NCI-H69 (cell line): ENCODE measurements around the gene PCDHGB5.
"Not testable (repeated sequence)": the region's sequence is repeated elsewhere in the genome, so short reads cannot be mapped to it uniquely, and the experiment has no call there.

Experiments used
- DNase-seq: peaks from one replicate; lab custom pipeline; 2025; lab: John Stamatoyannopoulos, UW

The PCDHGB5 gene

GRCh38 chr5:141412854-141413539 lies 15.2 kb downstream of the PCDHGB5 start, which contains the start of gene PCDHGA10:
Gene PCDHGA10 (plus strand): TSS chr5:141412987. CDS start chr5:141413176, 189 bp downstream.
- peak; percentile 35 for DNase-seq

- DNase-seq: no peak
Observed at GRCh38 chr5:141413540-141414069, 15.9 kb downstream of the PCDHGB5 start.

GRCh38 chr5:141414548-141415274 lies 17.0 kb downstream of the PCDHGB5 start:
- not testable (repeated sequence) for DNase-seq

GRCh38 chr5:141415275-141415618 lies 17.5 kb downstream of the PCDHGB5 start:
- DNase-seq: not testable (repeated sequence)

GRCh38 chr5:141417494-141418172 lies 19.9 kb downstream of the PCDHGB5 start, which contains the start of gene PCDHGB7:
Gene PCDHGB7 (plus strand): TSS chr5:141417677. CDS start chr5:141417860, 183 bp downstream.
- peak; percentile 15 for DNase-seq

- DNase-seq: no peak
Observed at GRCh38 chr5:141419074-141419880, 21.5 kb downstream of the PCDHGB5 start.

GRCh38 chr5:141420855-141421488 lies 23.2 kb downstream of the PCDHGB5 start, which contains the start of gene PCDHGA11:
Gene PCDHGA11 (plus strand): TSS chr5:141421051. CDS start chr5:141421228, 177 bp downstream.
- peak; percentile 17 for DNase-seq

GRCh38 chr5:141421489-141421855 lies 23.7 kb downstream of the PCDHGB5 start:
- DNase-seq: no peak

- DNase-seq: no peak
Observed at GRCh38 chr5:141422742-141423291, 25.1 kb downstream of the PCDHGB5 start.

- DNase-seq: no peak
Observed at GRCh38 chr5:141427783-141428426, 30.2 kb downstream of the PCDHGB5 start.

GRCh38 chr5:141430332-141431113 lies 32.8 kb downstream of the PCDHGB5 start, which contains the start of gene PCDHGA12:
Gene PCDHGA12 (plus strand): TSS chr5:141430507. CDS start chr5:141430760, 253 bp downstream.
- peak; percentile 4 for DNase-seq

- DNase-seq: no peak
Observed at GRCh38 chr5:141431286-141431685, 33.5 kb downstream of the PCDHGB5 start.

GRCh38 chr5:141432308-141432707 lies 34.6 kb downstream of the PCDHGB5 start:
- not testable (repeated sequence) for DNase-seq

GRCh38 chr5:141432726-141433125 lies 35.0 kb downstream of the PCDHGB5 start:
- DNase-seq: not testable (repeated sequence)

- no peak for DNase-seq
Observed at GRCh38 chr5:141434006-141434405, 36.3 kb downstream of the PCDHGB5 start.

GRCh38 chr5:141437221-141437620 lies 39.5 kb downstream of the PCDHGB5 start:
- DNase-seq: no peak

- no peak for DNase-seq
Observed at GRCh38 chr5:141439411-141440141, 41.8 kb downstream of the PCDHGB5 start.

GRCh38 chr5:141440341-141440740 lies 42.6 kb downstream of the PCDHGB5 start:
- DNase-seq: no peak
